HEK293 (cell line): ENCODE data around the gene TECTA.

Experiments
- CTCF ChIP-seq: fragments of 450-650 bp; formaldehyde crosslinking; IDR thresholded peaks from 2 replicates; pipeline ENCODE4 v1.5.1; 2016; ENCODE audit warnings: missing biosample characterization, missing genetic modification characterization
- INSM2 ChIP-seq: fragments of 450-650 bp; formaldehyde crosslinking; IDR thresholded peaks from 2 replicates; pipeline ENCODE4 v1.5.1; 2016; ENCODE audit warnings: missing biosample characterization, missing genetic modification characterization
- MZF1 ChIP-seq: fragments of 450-650 bp; formaldehyde crosslinking; IDR thresholded peaks from 2 replicates; pipeline ENCODE4 v1.5.1; 2017; ENCODE audit warnings: missing biosample characterization, missing genetic modification characterization, borderline replicate concordance
- PRDM1 ChIP-seq: fragments of 450-650 bp; formaldehyde crosslinking; IDR thresholded peaks from 2 replicates; pipeline ENCODE4; 2016; ENCODE audit warnings: missing biosample characterization, missing genetic modification characterization
- PRDM10 ChIP-seq: fragments of 450-650 bp; formaldehyde crosslinking; IDR thresholded peaks from 2 replicates; pipeline ENCODE4 v1.5.1; 2016; ENCODE audit warnings: missing biosample characterization, missing genetic modification characterization
- YY1 ChIP-seq: fragments of 450-650 bp; formaldehyde crosslinking; IDR thresholded peaks from 2 replicates; pipeline ENCODE4 v1.5.1; 2018; ENCODE audit warnings: missing biosample characterization, missing genetic modification characterization
- ZBTB48 ChIP-seq: fragments of 450-650 bp; formaldehyde crosslinking; IDR thresholded peaks from 2 replicates; pipeline ENCODE4 v1.5.1; 2016; ENCODE audit warnings: missing biosample characterization, missing genetic modification characterization
- ZBTB8A ChIP-seq: fragments of 450-650 bp; formaldehyde crosslinking; IDR thresholded peaks from 2 replicates; pipeline ENCODE4 v1.5.1; 2016; ENCODE audit warnings: missing biosample characterization, missing genetic modification characterization
- ZIC2 ChIP-seq: fragments of 450-650 bp; formaldehyde crosslinking; IDR thresholded peaks from 2 replicates; pipeline ENCODE4 v1.5.1; 2016; ENCODE audit warnings: missing biosample characterization, missing genetic modification characterization
- ZNF416 ChIP-seq: fragments of 450-650 bp; formaldehyde crosslinking; IDR thresholded peaks from 2 replicates; pipeline ENCODE4 v1.5.1; 2016; ENCODE audit warnings: missing biosample characterization, missing genetic modification characterization
- ZNF449 ChIP-seq: fragments of 450-650 bp; formaldehyde crosslinking; IDR thresholded peaks from 2 replicates; pipeline ENCODE4 v1.5.1; 2017; ENCODE audit warnings: missing biosample characterization, mild to moderate bottlenecking, missing genetic modification characterization, moderate library complexity
- ZNF513 ChIP-seq: fragments of 450-650 bp; IDR thresholded peaks from 2 replicates; pipeline ENCODE4 v1.5.1; 2018; ENCODE audit warnings: missing biosample characterization, missing genetic modification characterization
- ZNF692 ChIP-seq: fragments of 450-650 bp; formaldehyde crosslinking; IDR thresholded peaks from 2 replicates; pipeline ENCODE4 v1.5.1; 2016; ENCODE audit warnings: missing biosample characterization, missing genetic modification characterization
- ZNF785 ChIP-seq: fragments of 450-650 bp; formaldehyde crosslinking; IDR thresholded peaks from 2 replicates; pipeline ENCODE4 v1.5.1; 2016; ENCODE audit warnings: missing biosample characterization, missing genetic modification characterization

- no peak for TF ChIP-seq ZNF692 (tag by site-specific recombination)
- no peak for TF ChIP-seq CTCF (tag by site-specific recombination)
- no peak for TF ChIP-seq INSM2 (tag by site-specific recombination)
- no peak for TF ChIP-seq MZF1
- no peak for TF ChIP-seq ZBTB48 (tag by site-specific recombination)
- TF ChIP-seq ZNF513 (tag by site-specific recombination): no peak
- no peak for TF ChIP-seq ZNF416 (tag by site-specific recombination)
- no peak for TF ChIP-seq PRDM10 (tag by site-specific recombination)
- no peak for TF ChIP-seq ZIC2
- TF ChIP-seq ZBTB8A (tag by site-specific recombination): no peak
- no peak for TF ChIP-seq ZNF449
- no peak for TF ChIP-seq PRDM1 (tag by site-specific recombination)
- TF ChIP-seq YY1 (tag by site-specific recombination): no peak
- no peak for TF ChIP-seq ZNF785 (tag by site-specific recombination)
Measured at GRCh38 chr11:121149116-121149515, 48.1 kb downstream of the TECTA start.
